Astrocyte (in vitro differentiated cells and primary cell): Measurements from ENCODE around the gene INSC.

Source experiments
- EZH2 ChIP-seq: IDR thresholded peaks from 2 replicates; pipeline ENCODE4 v1.6.1; 2012; ENCODE audit warnings: mild to moderate bottlenecking, low read length, inconsistent platforms; ENCODE audit not compliant: insufficient read depth
- TF ChIP-seq, protein P1 (sequence below): IDR thresholded peaks from 2 replicates; pipeline ENCODE4 v1.5.1; 2011; ENCODE audit warnings: low read depth, mild to moderate bottlenecking, inconsistent platforms, low read length, moderate library complexity; ENCODE audit not compliant: insufficient read depth

DNA sequence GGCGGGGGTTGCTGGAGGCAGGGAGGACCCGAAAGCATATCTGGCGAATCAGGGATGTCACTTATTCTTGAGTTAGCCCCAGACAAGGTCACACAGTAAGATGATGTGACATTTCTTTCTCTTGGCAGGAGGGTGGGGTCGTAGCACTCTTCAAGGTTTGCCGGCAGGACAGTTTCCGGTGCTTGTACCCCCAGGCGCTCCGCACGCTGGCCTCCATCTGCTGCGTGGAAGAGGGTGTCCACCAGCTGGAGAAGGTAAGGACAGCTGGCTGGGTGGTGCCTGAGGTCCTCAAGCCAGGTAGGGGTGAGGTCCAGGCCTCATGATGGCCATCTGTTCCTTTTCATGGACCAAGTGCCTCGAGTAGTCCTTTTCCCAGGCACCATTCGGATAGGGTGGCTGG, 86.0 kb downstream of the INSC start:
- TF ChIP-seq EZH2 = no peak
- TF ChIP-seq, protein P1, sequence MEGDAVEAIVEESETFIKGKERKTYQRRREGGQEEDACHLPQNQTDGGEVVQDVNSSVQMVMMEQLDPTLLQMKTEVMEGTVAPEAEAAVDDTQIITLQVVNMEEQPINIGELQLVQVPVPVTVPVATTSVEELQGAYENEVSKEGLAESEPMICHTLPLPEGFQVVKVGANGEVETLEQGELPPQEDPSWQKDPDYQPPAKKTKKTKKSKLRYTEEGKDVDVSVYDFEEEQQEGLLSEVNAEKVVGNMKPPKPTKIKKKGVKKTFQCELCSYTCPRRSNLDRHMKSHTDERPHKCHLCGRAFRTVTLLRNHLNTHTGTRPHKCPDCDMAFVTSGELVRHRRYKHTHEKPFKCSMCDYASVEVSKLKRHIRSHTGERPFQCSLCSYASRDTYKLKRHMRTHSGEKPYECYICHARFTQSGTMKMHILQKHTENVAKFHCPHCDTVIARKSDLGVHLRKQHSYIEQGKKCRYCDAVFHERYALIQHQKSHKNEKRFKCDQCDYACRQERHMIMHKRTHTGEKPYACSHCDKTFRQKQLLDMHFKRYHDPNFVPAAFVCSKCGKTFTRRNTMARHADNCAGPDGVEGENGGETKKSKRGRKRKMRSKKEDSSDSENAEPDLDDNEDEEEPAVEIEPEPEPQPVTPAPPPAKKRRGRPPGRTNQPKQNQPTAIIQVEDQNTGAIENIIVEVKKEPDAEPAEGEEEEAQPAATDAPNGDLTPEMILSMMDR = no peak
